ENCODE data around the gene AMFR. TPM values are rescaled to one million over a fixed set of nuclear protein-coding genes. Genes with fewer than 3 reads are reported as not detected.

Gene AMFR
- total RNA-seq, 2 experiments from 2014 or later = 35.9 to 41.6 TPM

DNA sequence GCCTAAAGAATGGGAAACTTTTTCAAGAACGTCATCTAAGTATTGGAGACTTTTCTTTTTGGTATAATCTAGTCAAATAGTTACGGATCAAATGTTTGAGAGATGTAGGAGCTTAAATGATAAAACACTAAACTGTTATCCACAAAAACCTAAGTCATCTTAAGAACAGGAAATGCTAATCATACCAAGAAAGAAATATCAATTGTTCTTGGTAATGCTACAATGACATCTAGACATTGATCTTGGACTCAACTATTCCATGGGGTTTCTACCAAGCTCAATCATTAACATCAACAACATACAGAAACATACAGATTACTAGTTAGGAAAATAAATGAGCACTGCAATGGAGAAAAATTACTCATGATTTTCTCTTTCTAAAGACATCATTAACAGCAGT is 21.9 kb upstream of the AMFR start:
- H3K4me1 Mint-ChIP-seq (ENCODE audit: low read depth) = peaks cover 33% of the 10 kb centered on the region
- ATAC-seq = no peak

DNA sequence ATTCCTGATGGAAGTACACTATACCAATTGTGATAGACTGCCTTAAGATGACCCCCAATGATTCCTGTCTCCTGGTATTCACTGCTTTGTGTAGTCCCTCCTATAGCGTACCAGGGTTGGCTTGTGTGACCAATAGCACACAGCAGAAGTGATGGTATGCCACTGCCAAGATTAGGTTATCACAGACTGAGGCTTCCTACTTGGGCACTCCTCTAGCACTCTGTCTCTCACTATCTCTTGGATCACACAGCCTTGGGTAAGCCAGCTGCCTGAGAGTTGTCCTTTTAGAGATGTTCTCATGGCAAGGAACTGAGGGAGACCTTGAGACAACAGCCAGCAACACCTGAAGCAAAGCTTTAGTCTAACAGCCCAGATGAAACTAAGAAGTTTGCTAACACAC is 12.7 kb upstream of the AMFR start:
- intact Hi-C loops (cut with micrococcal nuclease) = no loop called here
- Mint-ChIP-seq H3K9me3 (no peaks in the 10 kb centered on the region), H3K36me3 (ENCODE audit: low read depth) (peaks cover 46% of the 10 kb centered on the region), H3K27me3 (no peaks in the 10 kb centered on the region), H3K4me1 (ENCODE audit: low read depth) (peaks cover 2% of the 10 kb centered on the region), H3K4me3 (no peak overlapping the region), H3K27ac (no peak overlapping the region)
- ChIA-PET CTCF (no interaction called here), POLR2A (interaction anchor here (1.0 to 1.3 kb wide), 3 partner anchors 11 to 59 kb away, joined by 3 to 5 read pairs (median 4); partner anchors contain the start of genes NUDT21 and OGFOD1)
- TF ChIP-seq, protein P1, sequence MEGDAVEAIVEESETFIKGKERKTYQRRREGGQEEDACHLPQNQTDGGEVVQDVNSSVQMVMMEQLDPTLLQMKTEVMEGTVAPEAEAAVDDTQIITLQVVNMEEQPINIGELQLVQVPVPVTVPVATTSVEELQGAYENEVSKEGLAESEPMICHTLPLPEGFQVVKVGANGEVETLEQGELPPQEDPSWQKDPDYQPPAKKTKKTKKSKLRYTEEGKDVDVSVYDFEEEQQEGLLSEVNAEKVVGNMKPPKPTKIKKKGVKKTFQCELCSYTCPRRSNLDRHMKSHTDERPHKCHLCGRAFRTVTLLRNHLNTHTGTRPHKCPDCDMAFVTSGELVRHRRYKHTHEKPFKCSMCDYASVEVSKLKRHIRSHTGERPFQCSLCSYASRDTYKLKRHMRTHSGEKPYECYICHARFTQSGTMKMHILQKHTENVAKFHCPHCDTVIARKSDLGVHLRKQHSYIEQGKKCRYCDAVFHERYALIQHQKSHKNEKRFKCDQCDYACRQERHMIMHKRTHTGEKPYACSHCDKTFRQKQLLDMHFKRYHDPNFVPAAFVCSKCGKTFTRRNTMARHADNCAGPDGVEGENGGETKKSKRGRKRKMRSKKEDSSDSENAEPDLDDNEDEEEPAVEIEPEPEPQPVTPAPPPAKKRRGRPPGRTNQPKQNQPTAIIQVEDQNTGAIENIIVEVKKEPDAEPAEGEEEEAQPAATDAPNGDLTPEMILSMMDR (IDR thresholded peaks at IDR 0.05) = no peak
- DNase-seq (no peak), ATAC-seq (no peak)

More for the DNA sequence above, 21.9 kb upstream of the AMFR start:
- Mint-ChIP-seq H3K9me3 (no peaks in the 10 kb centered on the region), H3K36me3 (ENCODE audit: low read depth) (peaks cover 44% of the 10 kb centered on the region), H3K27ac (peak overlapping the region; percentile 85), H3K4me3 (no peak overlapping the region), H3K27me3 (no peaks in the 10 kb centered on the region)
- ChIA-PET POLR2A (interaction anchor here (1.2 kb wide), 1 partner anchor 498 kb away, joined by 3 read pairs; no protein-coding TSS in a partner anchor), CTCF (interaction anchor here (0.9 kb wide), 1 partner anchor 46 kb away, joined by 3 read pairs; no protein-coding TSS in a partner anchor)
- no peak for DNase-seq
- intact Hi-C loops (cut with micrococcal nuclease) = no loop called here
- TF ChIP-seq, protein P1 (IDR thresholded peaks at IDR 0.05) = no peak

DNA sequence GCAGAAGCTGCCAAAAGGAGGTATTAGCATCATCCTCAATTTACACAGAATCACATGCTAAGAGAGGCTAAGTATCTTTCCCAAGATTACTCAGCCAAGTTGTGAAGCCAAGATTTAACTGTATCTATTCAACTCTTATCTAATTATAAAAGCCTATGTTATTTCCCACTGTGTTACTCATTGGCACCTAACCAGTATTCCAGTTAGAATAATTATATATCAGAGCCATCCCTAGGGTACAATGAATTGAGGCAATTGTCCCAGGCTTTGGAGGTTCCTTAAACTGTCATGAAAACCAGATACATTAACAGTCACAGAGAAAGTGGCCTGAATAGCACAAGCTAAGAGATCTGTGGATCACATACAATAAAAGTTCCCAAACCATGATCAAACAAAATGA is 10.9 kb upstream of the AMFR start:
- intact Hi-C loops (cut with micrococcal nuclease) = no loop called here
- POLR2A ChIA-PET = no interaction called here

DNA sequence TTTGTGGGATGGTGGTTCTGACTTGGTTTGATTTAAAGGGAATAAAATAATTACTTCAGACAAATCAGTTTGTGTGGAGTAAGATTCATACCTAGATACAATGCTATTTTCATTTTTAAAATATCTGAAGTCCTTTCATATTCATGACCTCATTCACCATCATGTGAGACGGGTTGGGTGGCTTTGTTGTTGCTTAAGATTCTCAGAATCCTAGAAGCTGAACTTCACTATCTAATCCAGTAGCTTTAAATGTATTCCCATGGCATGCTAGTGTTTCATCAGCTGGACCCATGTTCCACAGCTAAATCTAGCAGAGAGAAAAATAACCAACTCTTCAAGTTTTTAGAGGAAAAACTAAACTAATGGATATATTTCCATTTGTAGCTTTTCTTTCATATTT is 2.7 kb upstream of the AMFR start:
- Mint-ChIP-seq H3K9me3 (no peaks in the 10 kb centered on the region), H3K4me1 (ENCODE audit: low read depth) (peaks cover 20% of the 10 kb centered on the region), H3K27me3 (no peaks in the 10 kb centered on the region), H3K27ac (no peak overlapping the region), H3K4me3 (no peak overlapping the region), H3K36me3 (ENCODE audit: low read depth) (peaks cover 20% of the 10 kb centered on the region)
- POLR2A ChIA-PET = interaction anchor here (1.1 kb wide), 1 partner anchor 14 kb away, joined by 5 read pairs; no protein-coding TSS in a partner anchor
- CTCF ChIA-PET = interaction anchor here (0.9 to 1.8 kb wide), 3 partner anchors 11 to 86 kb away, joined by 3 to 7 read pairs (median 5); no protein-coding TSS in a partner anchor
- DNase-seq (no peak), ATAC-seq (no peak)
- intact Hi-C loops (cut with micrococcal nuclease) = no loop called here
- TF ChIP-seq, protein P1 (IDR thresholded peaks at IDR 0.05) = no peak

More for the DNA sequence above, 10.9 kb upstream of the AMFR start:
- Mint-ChIP-seq H3K27ac (peak overlapping the region; percentile 38), H3K27me3 (no peaks in the 10 kb centered on the region), H3K9me3 (no peaks in the 10 kb centered on the region), H3K4me1 (ENCODE audit: low read depth) (peaks cover 2% of the 10 kb centered on the region), H3K4me3 (no peak overlapping the region), H3K36me3 (ENCODE audit: low read depth) (peaks cover 41% of the 10 kb centered on the region)
- DNase-seq = no peak
- TF ChIP-seq, protein P1 (IDR thresholded peaks at IDR 0.05) = no peak
- CTCF ChIA-PET = no interaction called here
- ATAC-seq = no peak

DNA sequence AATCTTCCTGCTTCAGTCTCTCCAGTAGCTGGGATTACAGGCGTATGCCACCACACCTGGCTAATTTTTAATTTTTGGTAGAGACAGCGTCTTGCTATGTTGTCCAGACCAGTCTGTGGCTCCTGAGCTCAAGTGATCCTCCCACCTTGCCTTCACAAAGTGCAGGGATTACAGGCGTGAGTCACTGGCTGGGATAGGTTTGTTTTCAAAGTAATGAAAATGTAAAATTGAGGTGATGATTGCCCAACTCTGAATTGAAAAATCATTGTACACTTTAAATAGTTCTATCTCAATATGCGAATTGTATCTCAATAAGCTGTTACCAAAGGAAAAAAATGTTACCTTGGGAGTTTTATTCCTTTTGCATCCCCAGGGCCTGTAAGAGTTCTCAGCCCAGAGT is 1.2 kb upstream of the AMFR start:
- peaks cover 14% of the 10 kb centered on the region for H3K36me3 Mint-ChIP-seq (ENCODE audit: low read depth)
- H3K4me3 Mint-ChIP-seq = peak overlapping the region; percentile 66
- intact Hi-C loops (cut with micrococcal nuclease) = no loop called here
- H3K27ac Mint-ChIP-seq = no peak overlapping the region
- H3K4me1 Mint-ChIP-seq (ENCODE audit: low read depth) = peaks cover 35% of the 10 kb centered on the region
- no peaks in the 10 kb centered on the region for H3K27me3 Mint-ChIP-seq
- ATAC-seq = no peak
- CTCF ChIA-PET = interaction anchor here (1.0 to 1.7 kb wide), 2 partner anchors 8 to 23 kb away, joined by 3 to 4 read pairs; no protein-coding TSS in a partner anchor
- POLR2A ChIA-PET = interaction anchor here (0.9 to 1.0 kb wide), 3 partner anchors 12 to 26 kb away, joined by 3 to 4 read pairs (median 3); no protein-coding TSS in a partner anchor
- TF ChIP-seq, protein P1 (IDR thresholded peaks at IDR 0.05) = no peak
- DNase-seq = no peak
- H3K9me3 Mint-ChIP-seq = no peaks in the 10 kb centered on the region

Data from activated CD8-positive, alpha-beta T cell treated with anti-CD3 and anti-CD28 coated beads for 36 hours (primary cell).